Loucy (cell line): ENCODE results near the gene AHDC1.

Experiments
- H2AFZ ChIP-seq: fragments of 200-600 bp; sonication (generic); 2 replicates; pipeline ENCODE4 v1.6.0; 2016; ENCODE audit warnings: antibody characterized with exemption, mild to moderate bottlenecking, low read length, moderate library complexity
- H3F3A ChIP-seq: fragments of 200-600 bp; 2 replicates; pipeline ENCODE4 v1.6.0; 2016; ENCODE audit warnings: antibody characterized with exemption, low read depth, mild to moderate bottlenecking
- H3K27me3 ChIP-seq: fragments of 200-600 bp; sonication (generic); 2 replicates; pipeline ENCODE4 v1.6.1; 2014; ENCODE audit warnings: low read length, mild to moderate bottlenecking; ENCODE audit not compliant: insufficient read depth, poor library complexity, severe bottlenecking
- H3K36me3 ChIP-seq: fragments of 200-600 bp; sonication (generic); 2 replicates; pipeline ENCODE4 v1.6.1; 2016; ENCODE audit warnings: low read length; ENCODE audit not compliant: insufficient read depth
- H3K4me1 ChIP-seq: fragments of 200-600 bp; sonication (generic); 2 replicates; pipeline ENCODE4 v1.5.1; 2014; ENCODE audit warnings: low read length, mild to moderate bottlenecking; ENCODE audit not compliant: insufficient read depth, poor library complexity, severe bottlenecking
- H3K4me2 ChIP-seq: fragments of 200-600 bp; sonication (generic); 2 replicates; pipeline ENCODE4 v1.6.0; 2014; ENCODE audit warnings: antibody characterized with exemption, low read length, low read depth, mild to moderate bottlenecking; ENCODE audit not compliant: poor library complexity, severe bottlenecking
- H3K4me3 ChIP-seq: fragments of 200-600 bp; sonication (generic); 2 replicates; pipeline ENCODE4 v1.5.1; 2014; ENCODE audit warnings: low read length, mild to moderate bottlenecking, mixed read lengths; ENCODE audit not compliant: poor library complexity, severe bottlenecking
- H3K79me2 ChIP-seq: fragments of 200-600 bp; sonication (generic); 2 replicates; pipeline ENCODE4 v1.6.1; 2014; ENCODE audit warnings: low read length; ENCODE audit not compliant: insufficient read depth
- H3K9ac ChIP-seq: fragments of 200-600 bp; sonication (generic); 2 replicates; pipeline ENCODE4 v1.6.0; 2014; ENCODE audit warnings: mild to moderate bottlenecking, low read depth, low read length, moderate library complexity; ENCODE audit not compliant: poor library complexity, severe bottlenecking
- H3K9me2 ChIP-seq: fragments of 200-600 bp; sonication (generic); replicated peaks from 2 replicates; pipeline ENCODE4 v1.6.1; 2016; ENCODE audit warnings: low read depth, low read length, mixed read lengths
- H3K9me3 ChIP-seq: fragments of 200-600 bp; sonication (generic); 2 replicates; pipeline ENCODE4 v1.6.1; 2014; ENCODE audit warnings: mild to moderate bottlenecking, antibody characterized with exemption, low read length, low read depth; ENCODE audit not compliant: insufficient read depth
- H4K20me1 ChIP-seq: fragments of 200-600 bp; sonication (generic); 2 replicates; pipeline ENCODE4 v1.6.0; 2014; ENCODE audit warnings: antibody characterized with exemption, low read length, mild to moderate bottlenecking; ENCODE audit not compliant: insufficient read depth, poor library complexity, severe bottlenecking
- CTCF ChIP-seq: fragments of 200-600 bp; sonication (generic); conservative IDR thresholded peaks from 2 replicates; pipeline ENCODE4 v1.5.1; 2014; ENCODE audit warnings: mild to moderate bottlenecking, antibody characterized with exemption, low read length
- EZH2phosphoT487 ChIP-seq: fragments of 200-600 bp; IDR thresholded peaks from 2 replicates; pipeline ENCODE4 v1.6.1; 2018; ENCODE audit warnings: antibody characterized with exemption, mild to moderate bottlenecking, moderate library complexity, borderline replicate concordance

Gene AHDC1

GRCh38 chr1:27487966-27488884 lies 115.7 kb downstream of the AHDC1 start:
- H3K9me3 ChIP-seq, result no peaks in the 10 kb centered on the region
- H2AFZ ChIP-seq, result no peak overlapping the region
- no peaks in the 10 kb centered on the region for H3K9me2 ChIP-seq
- peak overlapping the region; percentile 94 for H3K9ac ChIP-seq
- H3K4me3 ChIP-seq, result peak overlapping the region; percentile 100
- H3F3A ChIP-seq, result no peaks in the 10 kb centered on the region
- TF ChIP-seq CTCF (no peak), EZH2phosphoT487 (no peak)
- no peaks in the 10 kb centered on the region for H3K36me3 ChIP-seq
- H4K20me1 ChIP-seq, result peaks cover 41% of the 10 kb centered on the region
- peaks cover 61% of the 10 kb centered on the region for H3K79me2 ChIP-seq
- H3K4me1 ChIP-seq, result peaks cover 30% of the 10 kb centered on the region
- no peaks in the 10 kb centered on the region for H3K27me3 ChIP-seq
- H3K4me2 ChIP-seq, result peak overlapping the region; percentile 81

DNA sequence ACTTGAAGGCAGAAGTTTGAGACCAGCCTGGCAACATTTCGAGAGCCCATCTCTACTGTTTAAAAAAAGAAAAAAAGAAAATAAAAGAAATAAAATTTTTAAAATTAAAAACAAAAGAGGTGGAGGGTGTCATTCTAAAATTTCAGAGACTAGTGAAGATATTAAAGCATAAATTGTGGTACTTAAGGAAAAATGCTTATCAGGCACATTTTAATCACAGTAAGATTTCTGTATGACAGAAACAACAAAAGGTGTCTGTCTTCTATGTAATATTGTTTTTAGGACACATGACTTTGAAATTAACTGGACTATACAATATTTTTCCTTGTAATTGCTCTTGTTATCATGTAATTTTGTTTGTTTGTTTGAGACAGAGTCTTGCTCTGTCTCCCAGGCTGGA lies 118.6 kb downstream of the AHDC1 start:
- peak overlapping the region; percentile 57 for H3K4me2 ChIP-seq
- no peaks in the 10 kb centered on the region for H3K9me2 ChIP-seq
- H3K9me3 ChIP-seq, result no peaks in the 10 kb centered on the region
- H3F3A ChIP-seq, result no peaks in the 10 kb centered on the region
- H3K27me3 ChIP-seq, result no peaks in the 10 kb centered on the region
- no peak for TF ChIP-seq CTCF
- TF ChIP-seq EZH2phosphoT487, result no peak
- H3K4me1 ChIP-seq, result peaks cover 36% of the 10 kb centered on the region
- peaks cover 90% of the 10 kb centered on the region for H3K79me2 ChIP-seq
- no peaks in the 10 kb centered on the region for H3K36me3 ChIP-seq
- H3K4me3 ChIP-seq, result no peak overlapping the region
- H3K9ac ChIP-seq, result no peak overlapping the region
- H2AFZ ChIP-seq, result no peak overlapping the region
- H4K20me1 ChIP-seq, result peaks cover 53% of the 10 kb centered on the region
